A673 (cell line): Measurements from ENCODE around the gene CNTN3. TPM values are rescaled to one million over a fixed set of nuclear protein-coding genes. Genes with fewer than 3 reads are reported as not detected.

Experiments used
- BruUV-seq: library from RNA; stranded (reverse); fragments of 400-500 nt; replicated peaks from 2 replicates; lab custom pipeline; 2021; lab: Mats Ljungman, UMichigan
- CTCF ChIA-PET: fragments of 300-600 bp; sonication (Branson Sonifier 250); formaldehyde crosslinking; loops from one replicate; lab custom pipeline; 2022; ENCODE audit warnings: antibody characterized with exemption; lab: Charles Lee
- POLR2A ChIA-PET: fragments of 300-600 bp; sonication (Branson Sonifier 250); formaldehyde crosslinking; loops from one replicate; lab custom pipeline; 2022; ENCODE audit warnings: antibody characterized with exemption; ENCODE audit not compliant: low non-redundant PET; lab: Charles Lee
- DNase-seq: peaks from one replicate; pipeline ENCODE4 v3.0.0-alpha.2; 2015; ENCODE audit warnings: low spot score
- H3K27ac ChIP-seq: fragments of 200-600 bp; sonication (generic); 2 replicates; pipeline ENCODE4 v1.5.1; 2016; ENCODE audit warnings: mixed run types, low read depth, mild to moderate bottlenecking, mixed read lengths, antibody characterized with exemption, low read length; ENCODE audit not compliant: poor library complexity, severe bottlenecking
- H3K27me3 ChIP-seq: fragments of 200-600 bp; sonication (generic); replicated peaks from 2 replicates; pipeline ENCODE4 v1.6.1; 2017; ENCODE audit warnings: mixed run types, low read depth, mild to moderate bottlenecking, mixed read lengths, antibody characterized with exemption, low read length; ENCODE audit not compliant: insufficient read depth, poor library complexity
- H3K36me3 ChIP-seq: fragments of 200-600 bp; sonication (generic); 2 replicates; pipeline ENCODE4 v1.6.1; 2016; ENCODE audit warnings: mixed run types, mild to moderate bottlenecking, mixed read lengths, antibody characterized with exemption, low read length; ENCODE audit not compliant: insufficient read depth, poor library complexity, severe bottlenecking
- H3K4me1 ChIP-seq: fragments of 200-600 bp; sonication (generic); 2 replicates; pipeline ENCODE4 v1.6.1; 2017; ENCODE audit warnings: mixed run types, mild to moderate bottlenecking, mixed read lengths, antibody characterized with exemption, low read length; ENCODE audit not compliant: insufficient read depth, poor library complexity, severe bottlenecking
- H3K4me3 ChIP-seq: fragments of 200-600 bp; sonication (generic); 2 replicates; pipeline ENCODE4 v1.5.1; 2016; ENCODE audit warnings: low read depth, mixed run types, mild to moderate bottlenecking, mixed read lengths, low read length; ENCODE audit not compliant: poor library complexity, severe bottlenecking
- H3K9me3 ChIP-seq: fragments of 200-600 bp; sonication (generic); 2 replicates; pipeline ENCODE4 v1.6.1; 2016; ENCODE audit warnings: mixed run types, low read depth, mild to moderate bottlenecking, mixed read lengths, antibody characterized with exemption, low read length; ENCODE audit not compliant: poor library complexity, severe bottlenecking
- EZH2 ChIP-seq: fragments of 200-600 bp; sonication (generic); IDR thresholded peaks from 2 replicates; pipeline ENCODE4 v1.6.1; 2017; ENCODE audit warnings: borderline replicate concordance, low read depth, mild to moderate bottlenecking, mixed read lengths, antibody characterized with exemption, low read length; ENCODE audit not compliant: poor library complexity, severe bottlenecking
- intact Hi-C: fragments of 100-400 bp; cut with micrococcal nuclease; formaldehyde crosslinking; loops from one replicate; pipeline ENCODE4 v1.10.0; 2022; ENCODE audit not compliant: unreplicated experiment
- total RNA-seq: library from RNA; stranded (reverse); gene quantifications from 2 replicates; pipeline ENCODE4 v1.2.3, GENCODE V29; 2021
- TF ChIP-seq, protein P1 (sequence below): fragments of 300-800, 200-600 bp; sonication (generic); conservative IDR thresholded peaks from 2 replicates; pipeline ENCODE4 v1.5.1; 2017; ENCODE audit warnings: low read depth, mild to moderate bottlenecking, antibody characterized with exemption, low read length, moderate library complexity, mixed read lengths

CNTN3 gene
- total RNA-seq, 1 experiment from 2014 or later, result 2.6 TPM

DNA sequence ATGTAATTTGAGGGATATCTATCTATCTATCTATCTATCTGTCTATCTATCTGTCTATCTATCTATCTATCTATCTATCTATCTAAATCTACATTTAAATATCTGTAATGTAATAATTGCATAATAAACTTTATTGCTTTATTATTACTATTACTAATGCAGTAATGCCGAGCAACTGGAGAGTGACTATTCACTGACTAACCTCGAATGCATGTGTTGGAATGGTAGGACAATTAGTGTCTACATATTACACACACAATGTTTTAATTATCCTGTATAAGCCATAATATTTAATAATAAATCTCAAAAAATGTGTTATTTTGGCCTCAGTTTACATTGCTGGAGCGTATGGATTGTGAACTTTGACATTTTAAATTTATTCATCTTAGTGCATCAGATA lies 25.2 kb upstream of the CNTN3 start:
- intact Hi-C loops, result no loop called here
- no TSS peak for BruUV-seq
- no peaks in the 10 kb centered on the region for H3K9me3 ChIP-seq

DNA sequence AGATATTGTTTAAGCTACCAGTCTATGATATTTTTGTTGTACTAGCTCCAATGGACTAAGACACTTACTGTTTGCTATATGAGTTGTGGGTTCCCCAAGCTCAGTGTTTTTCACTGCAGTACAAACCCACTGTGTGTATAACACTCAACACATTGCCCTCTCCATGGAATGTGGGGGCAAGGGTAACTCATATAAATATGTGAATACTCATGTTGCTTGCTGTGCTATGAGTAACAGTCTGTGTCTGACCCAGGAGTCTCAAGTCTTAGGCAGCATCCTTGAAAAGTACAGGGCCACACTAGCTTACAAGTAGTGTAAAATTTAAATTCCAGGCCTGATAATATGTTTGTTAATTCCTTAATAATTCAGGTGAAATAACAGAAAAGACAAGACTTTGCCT lies 22.5 kb upstream of the CNTN3 start:
- TF ChIP-seq, protein P1, sequence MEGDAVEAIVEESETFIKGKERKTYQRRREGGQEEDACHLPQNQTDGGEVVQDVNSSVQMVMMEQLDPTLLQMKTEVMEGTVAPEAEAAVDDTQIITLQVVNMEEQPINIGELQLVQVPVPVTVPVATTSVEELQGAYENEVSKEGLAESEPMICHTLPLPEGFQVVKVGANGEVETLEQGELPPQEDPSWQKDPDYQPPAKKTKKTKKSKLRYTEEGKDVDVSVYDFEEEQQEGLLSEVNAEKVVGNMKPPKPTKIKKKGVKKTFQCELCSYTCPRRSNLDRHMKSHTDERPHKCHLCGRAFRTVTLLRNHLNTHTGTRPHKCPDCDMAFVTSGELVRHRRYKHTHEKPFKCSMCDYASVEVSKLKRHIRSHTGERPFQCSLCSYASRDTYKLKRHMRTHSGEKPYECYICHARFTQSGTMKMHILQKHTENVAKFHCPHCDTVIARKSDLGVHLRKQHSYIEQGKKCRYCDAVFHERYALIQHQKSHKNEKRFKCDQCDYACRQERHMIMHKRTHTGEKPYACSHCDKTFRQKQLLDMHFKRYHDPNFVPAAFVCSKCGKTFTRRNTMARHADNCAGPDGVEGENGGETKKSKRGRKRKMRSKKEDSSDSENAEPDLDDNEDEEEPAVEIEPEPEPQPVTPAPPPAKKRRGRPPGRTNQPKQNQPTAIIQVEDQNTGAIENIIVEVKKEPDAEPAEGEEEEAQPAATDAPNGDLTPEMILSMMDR, result no peak
- TF ChIP-seq EZH2, result no peak
- no peak overlapping the region for H3K27ac ChIP-seq
- H3K36me3 ChIP-seq, result no peaks in the 10 kb centered on the region
- BruUV-seq, result no TSS peak
- ChIA-PET CTCF (no interaction called here), POLR2A (no interaction called here)
- H3K27me3 ChIP-seq, result no peaks in the 10 kb centered on the region
- no peak overlapping the region for H3K4me3 ChIP-seq
- no peaks in the 10 kb centered on the region for H3K9me3 ChIP-seq
- DNase-seq, result no peak
- intact Hi-C loops, result no loop called here
- H3K4me1 ChIP-seq, result no peaks in the 10 kb centered on the region

More for the DNA sequence above, 25.2 kb upstream of the CNTN3 start:
- H3K27me3 ChIP-seq, result no peaks in the 10 kb centered on the region
- no peaks in the 10 kb centered on the region for H3K36me3 ChIP-seq
- no peak for DNase-seq
- H3K4me3 ChIP-seq, result no peak overlapping the region
- no peaks in the 10 kb centered on the region for H3K4me1 ChIP-seq
- TF ChIP-seq, protein P1, result no peak
- no peak for TF ChIP-seq EZH2
- ChIA-PET CTCF (no interaction called here), POLR2A (no interaction called here)
- no peak overlapping the region for H3K27ac ChIP-seq

DNA sequence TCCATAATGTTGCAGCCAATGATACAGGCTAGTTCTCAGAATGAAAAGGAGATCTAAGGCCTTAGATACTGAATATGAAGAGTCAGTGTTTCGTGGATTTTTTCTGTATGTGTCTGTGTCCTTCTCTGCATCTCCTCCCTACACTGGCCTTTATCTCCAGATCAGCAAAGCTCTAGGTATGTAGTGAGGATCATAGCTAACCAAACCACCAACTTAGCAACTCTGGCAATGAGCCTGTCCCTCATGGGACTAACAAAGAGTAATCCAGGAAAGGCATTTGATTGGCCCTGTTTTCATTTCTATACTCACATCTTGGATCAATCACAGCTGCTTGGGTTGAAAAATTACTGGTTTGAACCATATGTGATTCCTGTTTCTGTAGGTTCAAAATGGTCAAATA lies 18.6 kb upstream of the CNTN3 start:
- no peak for TF ChIP-seq EZH2
- TF ChIP-seq, protein P1, result no peak
- no peaks in the 10 kb centered on the region for H3K9me3 ChIP-seq
- CTCF ChIA-PET, result no interaction called here
- intact Hi-C loops, result no loop called here
- no peak overlapping the region for H3K27ac ChIP-seq
- no peak for DNase-seq
- H3K36me3 ChIP-seq, result no peaks in the 10 kb centered on the region
- no peaks in the 10 kb centered on the region for H3K27me3 ChIP-seq
- H3K4me1 ChIP-seq, result no peaks in the 10 kb centered on the region
- no TSS peak for BruUV-seq
- POLR2A ChIA-PET, result no interaction called here
- H3K4me3 ChIP-seq, result no peak overlapping the region
